HT1080 (cell line): Measurements from ENCODE around the gene MRPL46. TPM values are rescaled to one million over a fixed set of nuclear protein-coding genes. Genes with fewer than 3 reads are reported as not detected.
"Not testable (repeated sequence)": the region's sequence is repeated elsewhere in the genome, so short reads cannot be mapped to it uniquely, and the experiment has no call there.

Source experiments
- DNase-seq: peaks from one replicate; pipeline ENCODE4 v3.0.0-alpha.2; 2015; ENCODE audit warnings: low read depth
- total RNA-seq: library from RNA; depleted of rRNA; stranded (reverse); fragments of >200 nt; shearing (Covaris generic); gene quantifications from 2 replicates; pipeline ENCODE4 v1.2.3, GENCODE V29; 2014

The MRPL46 gene
- total RNA-seq, 1 experiment from 2014 or later = 65.1 TPM

DNA sequence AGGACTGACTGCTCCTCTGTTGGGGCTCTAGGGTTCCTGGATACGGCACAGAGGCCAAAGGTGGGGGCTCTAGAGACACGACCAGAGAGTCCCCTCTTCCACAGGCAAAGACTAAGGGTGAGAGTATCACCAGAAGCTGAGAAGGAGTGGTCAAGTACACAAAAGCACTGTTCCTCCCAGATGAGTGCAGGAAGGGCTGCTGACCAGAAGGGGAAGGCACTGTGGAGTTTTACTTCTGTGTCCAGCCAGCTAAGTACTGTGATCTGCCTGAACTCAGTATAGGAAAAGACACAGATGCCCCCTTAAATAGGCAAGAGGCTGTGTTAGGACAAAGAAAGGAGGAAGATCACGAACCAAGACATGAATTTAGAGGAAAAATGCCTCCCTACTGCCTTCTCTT is 12.0 kb upstream of the MRPL46 start:
- no peak for DNase-seq

DNA sequence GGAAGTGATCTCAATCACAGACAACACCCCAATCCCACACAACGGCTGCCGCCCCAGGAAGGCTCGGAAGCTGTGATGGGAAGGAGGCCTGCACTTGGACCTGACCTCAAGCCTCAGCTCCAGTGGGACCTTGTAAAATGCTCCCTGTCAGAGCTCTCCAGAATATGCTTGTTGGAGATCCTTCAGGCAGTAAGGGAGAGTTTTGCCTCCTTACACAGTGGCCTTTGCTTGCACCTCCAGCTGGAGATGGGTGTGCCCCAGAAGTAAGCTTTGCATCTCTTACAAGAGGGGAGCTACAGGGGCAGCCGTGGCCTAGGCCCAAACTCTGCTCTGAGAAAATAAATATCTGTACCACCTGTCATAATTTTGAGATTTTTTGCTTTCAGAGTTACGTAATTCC is 10.7 kb upstream of the MRPL46 start:
- no peak for DNase-seq

- DNase-seq = no peak
Measured at GRCh38 chr15:88477126-88477525, 9.9 kb upstream of the MRPL46 start.

DNA sequence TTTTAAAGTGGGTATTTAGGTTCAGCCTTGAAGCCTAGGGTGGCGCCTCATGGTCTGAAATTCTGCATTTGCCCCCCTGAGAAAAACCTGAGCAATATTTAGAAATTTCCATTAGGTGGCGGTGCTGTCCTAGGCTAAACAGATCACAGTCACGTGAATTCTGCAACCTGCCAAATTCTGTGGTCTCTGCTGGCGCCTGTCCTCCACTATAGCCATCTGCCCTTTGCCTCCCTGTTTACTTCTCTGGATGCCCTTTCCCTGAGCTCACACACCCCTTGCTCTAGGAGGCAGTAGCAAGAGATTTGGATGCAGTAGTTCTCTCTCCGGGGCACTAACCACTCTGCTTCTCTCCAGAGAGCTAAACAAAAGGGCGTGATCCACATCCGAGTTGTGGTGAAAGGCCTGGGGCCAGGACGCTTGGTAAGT is 9.5 kb upstream of the MRPL46 start:
- DNase-seq = peak; percentile 38

DNA sequence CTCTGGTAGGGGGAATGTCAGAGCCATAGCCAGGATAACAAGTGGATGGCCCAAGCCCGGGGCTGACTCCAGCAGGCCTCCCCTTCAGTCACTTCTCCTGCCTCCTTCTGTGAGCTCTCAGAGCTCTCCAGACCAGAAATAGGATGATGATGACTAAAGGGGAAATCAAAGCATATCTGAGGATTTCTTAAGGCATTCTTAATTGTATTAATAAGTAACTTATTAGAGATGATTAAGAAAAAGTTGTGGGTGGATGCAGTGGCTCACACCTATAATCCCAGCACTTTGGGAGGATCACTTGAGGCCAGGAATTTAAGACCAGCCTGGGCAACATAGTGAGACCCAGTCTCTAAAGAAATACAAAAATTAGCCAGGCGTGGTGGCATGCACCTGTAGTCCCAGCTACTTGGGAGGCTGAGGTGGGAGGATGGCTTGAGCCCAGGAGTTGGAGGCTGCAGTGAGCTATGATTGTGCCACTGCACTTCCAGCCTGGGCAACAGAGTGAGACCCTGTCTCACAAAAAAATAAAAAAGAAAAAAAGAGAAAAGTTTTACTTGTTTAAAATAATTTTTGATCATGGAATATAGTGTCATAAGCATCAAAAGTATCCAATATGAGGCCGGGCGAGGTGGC is 6.6 kb upstream of the MRPL46 start:
- DNase-seq = not testable (repeated sequence)

DNA sequence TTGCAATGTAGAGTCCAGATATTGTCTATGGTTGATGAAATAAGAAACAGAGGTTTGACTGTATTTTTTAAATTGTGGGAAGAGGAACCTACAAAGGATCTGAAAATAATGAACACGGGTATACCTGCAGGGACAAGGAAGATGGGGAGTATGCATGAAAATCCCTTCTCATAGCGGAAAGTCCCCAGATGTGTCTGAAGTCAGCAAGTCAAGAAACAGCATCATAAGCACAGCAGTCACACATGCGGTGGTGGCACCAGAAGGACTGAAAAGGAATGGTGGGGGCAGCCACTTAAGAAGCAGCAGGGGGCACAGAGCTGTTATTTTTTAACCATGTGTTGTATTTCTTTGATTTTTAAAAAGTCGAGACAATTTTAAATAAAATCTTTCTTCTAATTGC is 5.0 kb upstream of the MRPL46 start:
- DNase-seq = no peak

DNA sequence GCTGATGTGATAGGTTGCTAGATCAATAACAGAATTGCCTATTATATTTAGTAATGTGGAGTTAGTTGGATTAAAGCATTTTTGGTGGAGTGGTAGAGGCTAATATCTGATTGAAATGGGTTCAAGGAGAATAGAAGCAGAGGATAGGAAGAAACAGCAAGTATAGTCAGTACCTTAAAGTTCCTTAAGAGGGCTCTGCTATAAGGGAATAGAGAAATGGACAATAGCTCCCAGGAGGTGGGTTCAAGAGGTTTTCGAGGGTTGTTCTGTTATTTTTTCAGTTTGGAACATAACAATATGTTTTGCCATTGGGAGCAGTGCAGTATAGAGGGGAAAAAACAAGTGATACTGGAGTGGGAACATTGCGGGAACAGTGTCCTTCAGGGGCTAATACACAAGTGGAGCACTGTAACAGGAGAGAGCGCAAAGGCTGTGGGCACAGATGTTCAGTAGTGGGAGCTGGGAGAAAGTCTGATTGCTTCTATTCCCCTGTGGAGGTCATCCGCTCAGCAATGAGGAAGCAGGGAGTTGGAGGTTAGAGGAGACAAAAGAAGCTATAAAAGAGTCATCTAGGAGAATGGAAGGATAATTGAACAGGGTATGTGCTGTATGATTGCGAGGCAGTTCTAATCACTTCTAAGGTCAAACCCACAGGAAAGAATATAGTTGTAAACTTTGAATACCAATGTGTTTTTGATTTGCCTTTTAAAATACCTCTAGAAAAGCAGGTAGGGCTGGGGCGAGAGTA is 3.6 kb upstream of the MRPL46 start:
- DNase-seq = no peak

DNA sequence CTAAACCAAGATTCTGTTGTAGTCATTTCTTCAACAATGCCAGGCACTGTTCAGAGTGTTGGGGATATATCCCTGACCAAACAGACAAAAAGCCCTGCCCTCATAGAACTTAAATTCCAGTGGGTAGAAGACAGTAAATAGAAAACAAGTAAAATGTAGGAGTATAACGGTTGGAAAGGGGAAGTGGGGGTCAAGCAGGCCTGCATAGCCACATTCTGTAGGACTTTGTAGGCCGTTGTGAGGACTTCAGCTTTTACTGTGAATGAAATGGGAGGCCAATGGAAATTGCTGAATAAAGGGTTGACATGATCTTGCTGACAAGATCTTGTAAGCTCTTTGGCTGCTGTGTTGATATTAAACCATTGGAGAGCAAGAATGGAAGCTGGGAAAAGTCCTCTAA is 2.1 kb upstream of the MRPL46 start:
- DNase-seq = no peak

DNA sequence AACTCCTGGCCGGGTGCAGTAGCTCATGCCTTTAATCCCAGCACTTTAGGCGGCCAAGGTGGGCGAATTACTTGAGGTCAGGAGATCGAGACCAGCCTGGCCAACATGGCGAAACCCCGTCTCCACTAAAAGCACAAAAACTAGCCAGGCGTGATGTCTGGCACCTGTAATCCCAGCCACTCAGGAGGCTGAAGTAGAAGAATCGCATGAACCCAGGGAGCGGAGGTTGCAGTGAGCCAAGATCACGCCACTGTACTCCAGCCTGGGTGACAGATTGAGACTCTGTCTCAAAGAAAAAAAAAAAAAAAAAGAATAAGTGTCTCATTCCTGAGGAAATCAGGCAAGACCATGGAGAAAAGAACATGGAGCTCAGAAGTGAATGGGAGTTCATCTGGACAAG is 1.5 kb upstream of the MRPL46 start:
- DNase-seq = not testable (repeated sequence)

- DNase-seq = no peak
Measured at GRCh38 chr15:88467935-88468528, 844 bp upstream of the MRPL46 start.

DNA sequence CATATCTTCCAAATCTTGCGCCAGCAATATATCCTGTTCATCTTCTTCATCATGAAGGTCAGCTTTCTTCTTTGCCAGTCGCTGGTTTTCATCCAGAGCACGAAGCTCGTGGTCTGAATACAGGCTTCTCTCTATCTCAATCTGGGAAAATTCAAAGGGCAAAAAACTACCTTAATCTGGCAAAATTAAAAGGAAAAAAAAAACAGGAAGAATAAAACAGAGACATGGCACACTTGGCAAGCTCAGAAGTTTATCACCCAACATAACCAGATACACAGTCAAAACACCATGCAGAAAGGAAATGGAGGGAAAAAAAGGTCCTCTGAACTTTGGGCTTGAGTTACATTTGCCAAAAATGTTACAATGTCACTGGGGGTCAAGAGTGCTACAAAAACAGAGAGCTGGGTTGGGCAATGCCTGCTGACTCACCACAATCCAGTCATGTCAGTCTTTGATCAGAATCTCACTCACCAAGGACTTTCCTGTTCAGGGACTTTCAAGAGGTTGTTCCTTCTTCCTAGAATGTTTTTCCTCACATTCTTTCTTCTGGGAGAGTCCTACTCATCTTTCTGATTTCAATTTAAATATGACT is 1.5 kb downstream of the MRPL46 start:
- peak; percentile 72 for DNase-seq

DNA sequence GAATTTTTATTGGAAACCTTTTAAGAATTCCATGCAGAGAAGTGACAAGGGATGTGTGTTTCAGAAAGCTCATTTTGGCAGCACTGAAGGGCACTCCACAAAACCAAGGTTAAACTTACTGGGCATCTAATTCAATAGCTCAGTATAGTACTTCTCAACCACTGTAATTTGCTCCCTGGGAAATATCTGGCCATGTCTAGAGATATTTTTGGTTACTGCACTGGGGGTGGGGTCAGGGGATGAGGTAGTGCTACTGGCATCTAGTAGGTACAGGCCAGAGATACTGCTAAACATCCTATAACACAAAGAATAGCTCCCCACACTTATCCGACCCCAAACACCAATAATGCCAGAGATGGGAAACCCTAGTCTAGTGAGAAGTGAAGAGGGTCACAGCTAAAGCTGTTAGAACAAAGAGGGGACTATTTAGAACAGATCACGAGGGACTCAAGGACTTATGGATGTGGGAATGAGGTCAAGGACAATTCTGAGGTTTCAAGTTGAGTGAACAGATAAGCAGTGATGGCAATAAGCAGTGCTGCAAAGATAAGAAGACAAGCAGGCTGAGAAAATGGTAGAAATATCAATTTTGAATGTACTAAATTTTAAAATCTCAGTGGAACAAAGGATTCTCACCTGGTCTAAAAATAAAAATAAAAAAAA is 3.2 kb downstream of the MRPL46 start:
- DNase-seq = no peak

DNA sequence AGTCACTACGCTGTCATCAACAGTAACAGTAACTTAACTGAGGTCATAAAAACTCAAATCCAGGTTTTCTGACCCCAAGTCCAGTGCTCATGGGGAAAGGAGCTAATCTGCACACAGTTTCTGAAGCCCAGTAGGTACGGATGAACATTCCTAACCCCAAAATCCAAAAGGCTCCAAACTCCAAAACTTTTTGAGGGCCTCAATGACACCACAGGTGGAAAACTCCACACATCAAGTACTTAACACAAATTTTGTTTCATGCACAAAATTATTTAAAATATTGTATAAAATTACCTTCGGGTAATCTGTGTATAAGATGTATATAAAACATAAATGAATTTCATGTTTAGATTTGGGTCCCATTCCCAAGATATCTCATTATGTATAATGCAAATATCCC is 10.5 kb downstream of the MRPL46 start:
- no peak for DNase-seq

- peak; percentile 73 for DNase-seq
Measured at GRCh38 chr15:88454867-88455810, 12.0 kb downstream of the MRPL46 start.

DNA sequence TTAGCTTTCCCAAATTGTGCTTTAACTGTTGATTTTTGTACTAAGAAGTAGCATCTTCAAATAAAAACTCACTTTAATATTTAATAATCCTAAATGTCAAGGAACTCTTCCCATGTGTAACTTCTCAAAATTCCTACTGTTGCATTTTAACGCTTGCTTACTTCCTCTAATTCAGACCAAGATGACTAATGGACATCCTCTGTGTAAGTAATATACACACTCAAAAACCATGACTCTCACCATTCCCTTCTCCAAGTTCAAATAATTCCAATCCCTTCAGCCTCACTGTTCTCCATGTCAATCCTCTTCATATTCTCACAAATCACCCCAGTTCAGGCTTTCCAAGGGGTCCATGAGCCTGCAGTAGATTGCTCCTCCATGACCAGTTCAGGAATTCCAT is 13.0 kb downstream of the MRPL46 start:
- DNase-seq = peak; percentile 49

DNA sequence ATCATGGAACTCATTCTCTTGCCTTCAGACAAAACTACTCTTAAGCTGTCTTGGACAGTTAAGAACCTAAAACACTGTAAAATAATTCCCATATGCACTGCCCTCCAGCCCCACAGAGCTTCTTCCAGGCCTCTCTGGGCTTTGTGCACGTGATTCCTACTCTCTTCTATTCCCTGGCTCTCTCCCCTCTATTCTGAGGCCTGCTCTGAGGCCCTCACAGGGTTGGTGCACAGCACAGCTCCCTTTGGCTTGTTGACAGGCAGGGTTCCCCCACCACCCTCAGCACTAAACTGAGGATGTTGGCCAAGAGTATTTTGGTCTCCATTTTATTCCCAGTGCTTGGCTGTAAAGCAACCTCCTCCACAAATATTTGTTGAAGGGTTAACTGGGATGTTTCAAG is 13.5 kb downstream of the MRPL46 start:
- DNase-seq = no peak

- peak; percentile 72 for DNase-seq
Measured at GRCh38 chr15:88450125-88450798, 16.9 kb downstream of the MRPL46 start.

- DNase-seq = no peak
Measured at GRCh38 chr15:88449581-88449980, 17.6 kb downstream of the MRPL46 start.

GRCh38 chr15:88448991-88449461 is 18.2 kb downstream of the MRPL46 start:
- DNase-seq = no peak

DNA sequence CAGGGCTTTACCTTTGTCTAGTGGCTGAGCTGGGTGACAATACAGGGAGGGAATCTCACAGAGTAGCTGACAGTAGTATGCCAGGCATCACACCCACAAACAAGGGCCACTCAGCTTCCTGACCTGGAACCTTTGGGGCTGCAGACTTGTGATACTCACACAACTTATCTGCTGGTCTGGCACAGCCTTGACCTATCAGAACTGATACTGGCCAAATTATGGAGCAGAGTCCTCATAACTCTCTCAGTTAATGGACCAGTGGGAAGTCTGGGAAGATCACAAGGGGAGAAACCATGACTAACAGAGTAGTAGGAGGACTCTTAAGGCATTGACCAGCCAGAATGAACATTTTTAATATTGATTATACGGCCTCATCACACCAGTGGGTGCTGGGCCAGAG is 19.4 kb downstream of the MRPL46 start:
- DNase-seq = no peak
